Sigmoid colon (tissue), 7 donors: ENCODE measurements around the gene CYP4V2. TPM values are rescaled to one million over a fixed set of nuclear protein-coding genes. Genes with fewer than 3 reads are reported as not detected.

Experiments used
- DNase-seq: peaks from one replicate; pipeline ENCODE4 v3.0.0-alpha.2; 2019
- H3K27ac ChIP-seq, 4 donors: fragments of 200-600 bp; sonication (generic); one replicate each; pipeline ENCODE4 v1.5.1; 2016 to 2019; ENCODE audit warnings: mild to moderate bottlenecking in 1 of 4
- H3K27me3 ChIP-seq, 3 donors: fragments of 200-600 bp; sonication (generic); one replicate each; pipeline ENCODE4 v1.5.1; 2019; ENCODE audit warnings: mild to moderate bottlenecking in 1 of 3
- H3K36me3 ChIP-seq, 4 donors: fragments of 200-600 bp; sonication (generic); one replicate each; pipeline ENCODE4 v1.5.1; 2016 to 2019
- H3K4me1 ChIP-seq, 4 donors: fragments of 200-600 bp; sonication (generic); one replicate each; pipeline ENCODE4 v1.5.1; 2017 to 2019
- H3K4me3 ChIP-seq, 4 donors: fragments of 200-600 bp; sonication (generic); one replicate each; pipeline ENCODE4 v1.5.1; 2017 to 2019; ENCODE audit warnings: mild to moderate bottlenecking in 2 of 4, moderate library complexity in 1 of 4
- H3K9me3 ChIP-seq, 4 donors: fragments of 200-600 bp in 3 of 4; sonication (generic) in 3 of 4; one replicate each; pipeline versions ENCODE4 v1.5.1 to v1.6.1; 2013 to 2019
- EP300 ChIP-seq, 4 donors: sonication (generic); formaldehyde crosslinking; IDR thresholded peaks; one replicate each; pipeline ENCODE4 v1.6.1; 2017; ENCODE audit warnings: antibody characterized with exemption in 4 of 4
- POLR2A ChIP-seq, 2 donors: fragments of 450-650 bp; IDR thresholded peaks; one replicate each; pipeline ENCODE4 v1.6.1; 2016; ENCODE audit warnings: antibody characterized with exemption in 2 of 2, mild to moderate bottlenecking in 2 of 2, moderate library complexity in 2 of 2
- POLR2AphosphoS5 ChIP-seq, 4 donors: sonication (generic); formaldehyde crosslinking; IDR thresholded peaks; one replicate each; pipeline ENCODE4 v1.6.1; 2017; ENCODE audit warnings: antibody characterized with exemption in 4 of 4
- WGBS, 2 donors: extraction: QIAGEN DNeasy Blood & Tissue Kit; methylation state at CpG; one replicate each; pipeline ENCODE4 v1.1.7; 2013; 5-methylcytosine and 5-hydroxymethylcytosine counted together
- intact Hi-C: fragments of 100-400 bp; cut with DNase I; formaldehyde crosslinking; loops from one replicate; pipeline ENCODE4 v1.15.1; 2023
- polyA plus RNA-seq, 3 donors: library from polyadenylated mRNA; stranded (reverse); fragments of 200-250 nt; gene quantifications; one replicate each; pipeline ENCODE4 v1.2.3, GENCODE V29; 2013
- total RNA-seq, 4 donors: library from RNA; depleted of rRNA; stranded (reverse); fragments of >200 nt; gene quantifications; one replicate each; pipeline ENCODE4 v1.1.0, GENCODE V29; 2016
- TF ChIP-seq, protein P1 (sequence below), 4 experiments: fragments of 450-650 bp in 3 of 4; fragments of 200-600 bp in 1 of 4; IDR thresholded peaks; one replicate each; pipeline ENCODE4 v1.5.1; 2016 to 2019; ENCODE audit warnings: antibody characterized with exemption in 4 of 4, mild to moderate bottlenecking in 3 of 4, moderate library complexity in 2 of 4
- donor health status: healthy with polysubstance abuse.
- donor health status: Bipolar disorder and iron deficiency.
- donor health status: healthy.

Gene CYP4V2
- total and polyA plus RNA-seq, 7 donors = 7.2 to 75.3 (median 30.0) TPM

GRCh38 chr4:186201010-186201409, 9.6 kb downstream of the CYP4V2 start:
- DNase-seq = no peak
- intact Hi-C loops = no loop called here
- Histone ChIP-seq H3K4me1 (peaks cover 0 to 16% (median 7%) of the 10 kb centered on the region in 4 donors), H3K4me3 (no peak overlapping the region), H3K27me3 (no peaks in the 10 kb centered on the region), H3K27ac (no peak overlapping the region), H3K9me3 (no peaks in the 10 kb centered on the region), H3K36me3 (peaks cover 0 to 18% (median 4%) of the 10 kb centered on the region in 4 donors)
- TF ChIP-seq EP300 (IDR thresholded peaks at IDR 0.05) = no peak
- WGBS, 2 donors = 87 to 88% methylated on average over 7 of the region's 7 CpGs

DNA sequence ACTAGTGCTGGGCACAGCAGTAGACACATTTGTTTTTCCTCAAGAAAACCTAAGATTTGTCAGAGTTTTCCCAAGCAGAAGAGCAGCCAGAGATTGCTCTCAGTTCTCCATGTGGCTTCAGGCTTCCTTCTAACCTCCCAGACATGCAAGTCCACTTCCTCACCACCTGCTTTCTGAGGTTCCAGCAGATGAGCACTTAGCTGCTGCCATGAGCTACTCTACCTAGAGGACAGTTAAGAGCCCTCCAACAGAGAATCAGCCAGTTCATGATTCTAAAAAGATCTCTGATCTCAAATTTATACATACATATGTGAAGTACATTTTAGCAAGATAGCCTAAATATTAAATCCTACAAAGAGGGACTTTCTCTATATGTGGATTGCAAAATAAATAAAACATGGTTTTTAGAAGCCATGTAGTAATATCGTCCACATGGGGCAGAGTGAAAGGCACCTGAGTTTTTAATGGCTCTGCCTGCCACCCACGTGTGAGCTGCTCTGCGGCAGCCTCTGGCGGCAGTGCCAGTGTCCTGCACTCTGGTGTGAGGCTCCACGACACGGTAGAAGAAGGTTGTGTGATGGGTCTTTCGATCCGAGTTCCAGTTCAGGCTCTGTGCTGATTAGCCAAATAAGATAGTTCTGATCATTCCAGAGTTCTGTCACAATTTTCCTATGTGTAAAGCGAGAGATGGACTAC, 10.3 kb downstream of the CYP4V2 start:
- no peak for DNase-seq
- no peak for TF ChIP-seq POLR2A (IDR thresholded peaks at IDR 0.05)
- TF ChIP-seq, protein P1, sequence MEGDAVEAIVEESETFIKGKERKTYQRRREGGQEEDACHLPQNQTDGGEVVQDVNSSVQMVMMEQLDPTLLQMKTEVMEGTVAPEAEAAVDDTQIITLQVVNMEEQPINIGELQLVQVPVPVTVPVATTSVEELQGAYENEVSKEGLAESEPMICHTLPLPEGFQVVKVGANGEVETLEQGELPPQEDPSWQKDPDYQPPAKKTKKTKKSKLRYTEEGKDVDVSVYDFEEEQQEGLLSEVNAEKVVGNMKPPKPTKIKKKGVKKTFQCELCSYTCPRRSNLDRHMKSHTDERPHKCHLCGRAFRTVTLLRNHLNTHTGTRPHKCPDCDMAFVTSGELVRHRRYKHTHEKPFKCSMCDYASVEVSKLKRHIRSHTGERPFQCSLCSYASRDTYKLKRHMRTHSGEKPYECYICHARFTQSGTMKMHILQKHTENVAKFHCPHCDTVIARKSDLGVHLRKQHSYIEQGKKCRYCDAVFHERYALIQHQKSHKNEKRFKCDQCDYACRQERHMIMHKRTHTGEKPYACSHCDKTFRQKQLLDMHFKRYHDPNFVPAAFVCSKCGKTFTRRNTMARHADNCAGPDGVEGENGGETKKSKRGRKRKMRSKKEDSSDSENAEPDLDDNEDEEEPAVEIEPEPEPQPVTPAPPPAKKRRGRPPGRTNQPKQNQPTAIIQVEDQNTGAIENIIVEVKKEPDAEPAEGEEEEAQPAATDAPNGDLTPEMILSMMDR (IDR thresholded peaks at IDR 0.05) = peak; percentile 40 to 78 (median 59)
- 27 to 44% methylated on average over 9 of the region's 9 CpGs for WGBS, 2 donors
- peaks cover 0 to 17% (median 4%) of the 10 kb centered on the region in 4 donors for H3K36me3 ChIP-seq
- no peak overlapping the region for H3K4me3 ChIP-seq
- H3K27ac ChIP-seq = peak overlapping the region in 1 of 4 donors; percentile 62
- H3K9me3 ChIP-seq = no peaks in the 10 kb centered on the region
- peaks cover 0 to 16% (median 7%) of the 10 kb centered on the region in 4 donors for H3K4me1 ChIP-seq
- intact Hi-C loops = no loop called here
- H3K27me3 ChIP-seq = no peaks in the 10 kb centered on the region

DNA sequence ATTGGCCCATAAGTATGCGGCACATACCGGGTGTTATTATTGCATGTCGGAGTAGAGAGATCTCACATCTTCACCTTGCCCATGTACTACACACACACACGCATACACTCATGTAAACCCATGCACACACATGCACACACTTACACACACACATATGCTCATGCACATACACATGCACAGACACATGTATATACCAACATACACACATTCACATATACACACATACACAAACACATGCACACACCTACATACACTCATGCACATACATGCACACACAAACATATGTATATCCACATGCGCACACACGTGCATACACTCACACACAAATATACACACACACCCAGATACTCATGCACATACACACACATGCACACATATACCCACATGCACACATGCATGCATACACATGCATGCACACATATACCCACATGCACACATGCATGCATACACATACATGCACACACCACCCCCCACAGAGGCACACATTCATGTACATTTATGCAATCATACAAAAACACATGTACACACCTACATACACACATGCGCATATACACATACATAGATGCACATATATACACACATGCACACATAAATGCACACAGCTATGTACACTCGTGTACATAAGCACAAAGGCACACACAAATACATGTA, 11.2 kb downstream of the CYP4V2 start:
- Histone ChIP-seq H3K4me1 (peaks cover 0 to 16% (median 7%) of the 10 kb centered on the region in 4 donors), H3K4me3 (no peak overlapping the region), H3K36me3 (peaks cover 0 to 8% (median 2%) of the 10 kb centered on the region in 4 donors), H3K9me3 (no peaks in the 10 kb centered on the region), H3K27ac (peak overlapping the region in 1 of 4 donors; percentile 62), H3K27me3 (no peaks in the 10 kb centered on the region)
- DNase-seq = no peak
- TF ChIP-seq EP300 (IDR thresholded peaks at IDR 0.05) (no peak), POLR2AphosphoS5 (IDR thresholded peaks at IDR 0.05) (peak in 1 of 4 donors; percentile 8), POLR2A (IDR thresholded peaks at IDR 0.05) (no peak)
- WGBS, 2 donors = 85 to 87% methylated on average over 8 of the region's 8 CpGs
- intact Hi-C loops = no loop called here

DNA sequence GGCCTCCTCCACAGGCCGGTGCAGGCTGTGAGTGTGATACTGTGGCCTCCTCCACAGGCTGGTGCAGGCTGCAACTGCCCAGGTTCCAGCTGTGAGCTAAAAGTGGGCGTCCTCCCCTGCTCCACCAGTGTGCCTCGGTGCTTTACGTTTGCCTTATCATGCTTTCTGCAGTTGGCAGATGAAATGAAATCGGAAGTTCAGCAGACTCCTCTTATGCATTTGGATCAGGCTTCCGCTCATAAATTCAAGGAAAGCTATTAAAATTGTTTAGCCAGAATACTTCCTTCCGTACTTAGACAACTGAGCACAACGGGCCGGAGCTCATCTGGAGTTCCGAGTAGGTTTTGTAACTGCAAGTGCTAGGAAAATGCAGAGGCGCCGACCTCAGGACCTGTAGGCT, 12.0 kb downstream of the CYP4V2 start:
- peak overlapping the region in 2 of 4 donors; percentile 68 to 70 for H3K27ac ChIP-seq
- H3K4me3 ChIP-seq = peak overlapping the region in 1 of 4 donors; percentile 41
- H3K4me1 ChIP-seq = peaks cover 0 to 16% (median 7%) of the 10 kb centered on the region in 4 donors
- no peaks in the 10 kb centered on the region for H3K27me3 ChIP-seq
- intact Hi-C loops = no loop called here
- no peak for TF ChIP-seq POLR2A (IDR thresholded peaks at IDR 0.05)
- TF ChIP-seq, protein P1 (IDR thresholded peaks at IDR 0.05) = no peak
- TF ChIP-seq POLR2AphosphoS5 (IDR thresholded peaks at IDR 0.05) = peak in 2 of 4 donors; percentile 20 to 34
- no peak for TF ChIP-seq EP300 (IDR thresholded peaks at IDR 0.05)
- no peak for DNase-seq
- H3K9me3 ChIP-seq = no peaks in the 10 kb centered on the region
- H3K36me3 ChIP-seq = peaks cover 0 to 1% (median 0%) of the 10 kb centered on the region in 4 donors
- WGBS, 2 donors = 49 to 55% methylated on average over 12 of the region's 12 CpGs

GRCh38 chr4:186204103-186204559, 12.8 kb downstream of the CYP4V2 start:
- intact Hi-C loops = no loop called here
- Histone ChIP-seq H3K4me3 (peak overlapping the region in 2 of 4 donors; percentile 20 to 41), H3K27me3 (no peaks in the 10 kb centered on the region), H3K9me3 (no peaks in the 10 kb centered on the region), H3K36me3 (peaks cover 0 to 6% (median 4%) of the 10 kb centered on the region in 4 donors), H3K4me1 (peaks cover 0 to 16% (median 7%) of the 10 kb centered on the region in 4 donors), H3K27ac (peak overlapping the region in 2 of 4 donors; percentile 68 to 70)
- TF ChIP-seq, protein P1 (IDR thresholded peaks at IDR 0.05) = no peak
- TF ChIP-seq EP300 (IDR thresholded peaks at IDR 0.05) = no peak
- TF ChIP-seq POLR2AphosphoS5 (IDR thresholded peaks at IDR 0.05) = no peak
- TF ChIP-seq POLR2A (IDR thresholded peaks at IDR 0.05) = no peak
- peak; percentile 81 for DNase-seq
- WGBS, 2 donors = 53 to 55% methylated on average over 45 of the region's 45 CpGs
